22Rv1 (cell line): ENCODE results near the gene GGA1.

Experiments
- CTCF ChIP-seq: fragments of 450-650 bp; IDR thresholded peaks from 2 replicates; pipeline ENCODE4 v1.5.1; 2017; ENCODE audit warnings: mild to moderate bottlenecking
- ZFX ChIP-seq: fragments of 450-650 bp; IDR thresholded peaks from 2 replicates; pipeline ENCODE4 v1.6.1; 2017; ENCODE audit warnings: antibody characterized with exemption, borderline replicate concordance

DNA sequence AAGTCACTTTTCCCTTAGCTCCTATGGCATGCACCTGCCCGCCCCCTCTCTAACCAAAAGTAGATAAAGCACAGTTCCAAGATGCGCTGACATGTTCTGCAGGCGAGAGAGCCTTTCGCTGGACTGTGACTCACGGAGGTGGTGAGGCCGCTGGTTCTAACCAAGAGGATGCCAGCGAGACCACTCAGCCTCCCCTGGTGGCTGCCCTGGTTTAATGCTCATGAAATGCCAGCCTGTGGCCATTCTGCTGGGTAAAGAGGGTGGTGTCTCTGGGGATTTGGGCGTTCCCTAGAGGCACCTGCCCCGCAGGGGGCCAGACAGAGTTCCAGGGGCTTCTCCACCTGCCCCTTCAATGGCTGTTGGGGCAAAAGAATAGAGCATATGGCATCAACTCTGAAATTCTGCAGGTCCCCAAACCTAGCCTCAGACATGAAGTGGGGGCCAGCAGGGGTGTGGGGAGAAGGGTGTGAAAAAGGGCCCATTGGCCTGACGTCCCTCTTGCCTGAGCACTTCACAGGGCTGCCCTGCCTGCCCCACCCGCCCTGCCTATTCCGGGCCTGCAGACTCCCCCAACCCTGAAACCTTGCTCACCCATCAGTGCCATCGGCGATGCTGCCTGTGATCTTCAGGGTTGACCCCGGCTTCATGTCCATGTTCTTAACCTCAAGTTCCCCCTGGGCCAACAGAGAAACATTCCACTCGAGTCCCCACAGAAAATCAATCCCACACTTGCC lies 37.2 kb upstream of the GGA1 start:
- peak; percentile 17 for TF ChIP-seq CTCF
- TF ChIP-seq ZFX = no peak
